Ovary (tissue), 9 donors: Measurements from ENCODE around the gene SERTM1. TPM values are rescaled to one million over a fixed set of nuclear protein-coding genes. Genes with fewer than 3 reads are reported as not detected.

Experiments used
- DNase-seq, 5 donors: peaks; one replicate each; pipeline ENCODE4 v3.0.0-alpha.2; 2019 to 2020
- H3K27ac ChIP-seq, 2 donors: fragments of 200-600 bp; one replicate each; pipeline versions ENCODE4 v1.5.1 to v1.8.0; 2019 to 2022
- H3K27me3 ChIP-seq: fragments of 200-600 bp; one replicate; pipeline ENCODE4 v1.8.0; 2022
- H3K36me3 ChIP-seq: fragments of 200-600 bp; sonication (generic); one replicate; pipeline ENCODE4 v1.5.1; 2019
- H3K4me1 ChIP-seq: one replicate; pipeline ENCODE4 v1.8.1; 2013; ENCODE audit warnings: mild to moderate bottlenecking, moderate library complexity; ENCODE audit not compliant: insufficient read depth
- H3K4me3 ChIP-seq: fragments of 200-600 bp; sonication (generic); one replicate; pipeline ENCODE4 v1.5.1; 2017
- H3K9me3 ChIP-seq, 2 donors: fragments of 200-600 bp in 1 of 2; sonication (generic) in 1 of 2; one replicate each; pipeline versions ENCODE4 v1.5.1 to v1.8.1; 2013 to 2019; ENCODE audit warnings: mild to moderate bottlenecking in 1 of 2, moderate library complexity in 1 of 2
- EP300 ChIP-seq: sonication (generic); formaldehyde crosslinking; IDR thresholded peaks from one replicate; pipeline ENCODE4 v1.6.1; 2017; ENCODE audit warnings: antibody characterized with exemption
- POLR2A ChIP-seq: fragments of 450-650 bp; IDR thresholded peaks from one replicate; pipeline ENCODE4 v1.6.1; 2017; ENCODE audit warnings: antibody characterized with exemption, mild to moderate bottlenecking, moderate library complexity
- WGBS, 3 donors: extraction: QIAGEN DNeasy Blood & Tissue Kit in 1 of 3; methylation state at CpG; one replicate each; pipeline versions ENCODE4 v1.1.5 to v1.1.7; 2013 to 2017; 5-methylcytosine and 5-hydroxymethylcytosine counted together
- intact Hi-C, 4 donors: fragments of 100-400 bp; cut with DNase I; formaldehyde crosslinking; loops; one replicate each; pipeline versions ENCODE4 v1.11.0 to v1.15.1; 2022 to 2023
- polyA plus RNA-seq, 2 donors: library from polyadenylated mRNA; stranded (reverse); fragments of 200-250 nt in 1 of 2; fragments of 350-450 nt in 1 of 2; fragmentation: Illumina TruSeq in 1 of 2; extraction: RNeasy Lipid Tissue Mini Kit (QIAGEN cat#74804) in 1 of 2; gene quantifications; one replicate each; pipeline ENCODE4 v1.2.3, GENCODE V29; 2013 to 2014
- total RNA-seq, 7 donors: library from RNA; depleted of rRNA in 2 of 7; stranded (reverse); fragments of >200 nt in 2 of 7; fragmentation: NEBNext Ultra II Directional in 3 of 7; extraction: Animal tissue kit (Norgen Biotek cat#: 25700) in 3 of 7; gene quantifications; one replicate each; pipeline versions ENCODE4 v1.1.0 to v1.2.4, GENCODE V29; 2016 to 2023
- TF ChIP-seq, protein P1 (sequence below), 3 donors: fragments of 450-650 bp in 2 of 3; fragments of 200-600 bp in 1 of 3; IDR thresholded peaks; one replicate each; pipeline versions ENCODE4 v1.5.1 to v1.8.0; 2016 to 2022; ENCODE audit warnings: antibody characterized with exemption in 3 of 3, mild to moderate bottlenecking in 1 of 3
- donor health status: DM: no; HTN: no; CAD: no; lungs with moderate emphysema.
- donor health status: DM: no; HTN: no; CAD: no.
- donor health status: Bipolar disorder and iron deficiency.
- donor health status: DM: yes; HTN: yes; CAD: no.
- donor health status: DM: no; HTN: no; CAD: no.
- donor health status: DM: yes; HTN: yes; CAD: no.

The SERTM1 gene
- total and polyA plus RNA-seq, 9 donors: 0.68 to 65.1 (median 3.3) TPM

DNA sequence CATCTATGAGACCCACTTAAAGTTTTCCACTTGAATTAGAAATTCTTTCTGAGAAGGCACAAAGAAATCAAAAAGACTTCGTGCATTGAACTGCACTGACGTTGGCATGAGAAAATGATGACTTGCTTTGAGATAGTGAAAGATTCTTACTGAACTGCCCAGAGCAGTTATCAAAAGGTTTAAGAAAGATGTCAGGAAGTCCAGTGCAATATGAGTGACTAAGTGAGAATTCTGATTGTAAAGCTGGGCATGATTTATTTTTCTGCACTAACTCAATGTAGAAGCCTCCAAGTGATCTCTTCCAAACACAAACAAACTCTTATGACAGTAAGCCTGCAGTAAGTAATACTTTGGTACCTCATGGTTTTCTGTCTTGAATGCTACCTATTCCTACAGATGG lies 52.1 kb downstream of the SERTM1 start:
- TF ChIP-seq POLR2A (no peak), EP300 (no peak)
- TF ChIP-seq, protein P1, sequence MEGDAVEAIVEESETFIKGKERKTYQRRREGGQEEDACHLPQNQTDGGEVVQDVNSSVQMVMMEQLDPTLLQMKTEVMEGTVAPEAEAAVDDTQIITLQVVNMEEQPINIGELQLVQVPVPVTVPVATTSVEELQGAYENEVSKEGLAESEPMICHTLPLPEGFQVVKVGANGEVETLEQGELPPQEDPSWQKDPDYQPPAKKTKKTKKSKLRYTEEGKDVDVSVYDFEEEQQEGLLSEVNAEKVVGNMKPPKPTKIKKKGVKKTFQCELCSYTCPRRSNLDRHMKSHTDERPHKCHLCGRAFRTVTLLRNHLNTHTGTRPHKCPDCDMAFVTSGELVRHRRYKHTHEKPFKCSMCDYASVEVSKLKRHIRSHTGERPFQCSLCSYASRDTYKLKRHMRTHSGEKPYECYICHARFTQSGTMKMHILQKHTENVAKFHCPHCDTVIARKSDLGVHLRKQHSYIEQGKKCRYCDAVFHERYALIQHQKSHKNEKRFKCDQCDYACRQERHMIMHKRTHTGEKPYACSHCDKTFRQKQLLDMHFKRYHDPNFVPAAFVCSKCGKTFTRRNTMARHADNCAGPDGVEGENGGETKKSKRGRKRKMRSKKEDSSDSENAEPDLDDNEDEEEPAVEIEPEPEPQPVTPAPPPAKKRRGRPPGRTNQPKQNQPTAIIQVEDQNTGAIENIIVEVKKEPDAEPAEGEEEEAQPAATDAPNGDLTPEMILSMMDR (IDR thresholded peaks at IDR 0.05): no peak
- WGBS, 3 donors: 79 to 90% (median 87%) methylated on average over 2 of the region's 2 CpGs
- Histone ChIP-seq H3K4me3 (no peak overlapping the region), H3K4me1 (no peaks in the 10 kb centered on the region), H3K36me3 (no peaks in the 10 kb centered on the region), H3K27ac (no peak overlapping the region), H3K9me3 (no peaks in the 10 kb centered on the region), H3K27me3 (no peaks in the 10 kb centered on the region)
- intact Hi-C loops: no loop called here
- no peak for DNase-seq

GRCh38 chr13:36728006-36728405 lies 54.2 kb downstream of the SERTM1 start:
- TF ChIP-seq, protein P1 (IDR thresholded peaks at IDR 0.05): no peak
- TF ChIP-seq EP300 (no peak), POLR2A (no peak)
- DNase-seq: no peak
- Histone ChIP-seq H3K36me3 (no peaks in the 10 kb centered on the region), H3K4me3 (no peak overlapping the region), H3K27me3 (no peaks in the 10 kb centered on the region), H3K4me1 (no peaks in the 10 kb centered on the region), H3K9me3 (no peaks in the 10 kb centered on the region), H3K27ac (no peak overlapping the region)
- intact Hi-C loops: no loop called here
- WGBS, 3 donors: 85 to 93% (median 91%) methylated on average over 3 of the region's 3 CpGs

DNA sequence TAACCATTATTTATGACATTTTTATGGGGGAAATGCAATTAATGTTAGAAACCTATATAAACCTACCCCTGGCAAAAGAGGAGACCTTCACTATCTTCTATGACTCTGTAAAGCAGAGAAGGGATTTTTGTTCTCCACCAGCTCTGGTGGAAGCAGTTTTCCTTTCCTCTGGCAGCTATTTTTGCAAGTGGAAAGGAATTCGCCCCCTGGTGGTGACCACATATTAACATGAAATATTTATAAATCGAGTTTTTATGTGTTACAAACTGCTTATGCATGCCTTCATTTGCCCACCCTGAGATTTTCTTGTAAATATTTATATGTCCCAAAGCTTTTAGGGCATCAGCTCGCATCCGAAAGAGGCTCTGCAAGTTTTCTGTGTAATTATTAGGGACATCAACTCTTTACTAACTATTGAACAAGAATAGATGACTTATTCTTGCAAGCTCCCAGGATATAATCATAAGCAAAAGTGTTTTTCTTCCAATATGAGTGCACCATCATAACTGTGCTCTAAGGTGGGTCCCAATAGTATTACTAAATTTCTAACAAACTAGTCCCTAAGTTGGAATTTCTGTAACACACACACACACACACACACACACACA lies 62.4 kb downstream of the SERTM1 start:
- no peak overlapping the region for H3K4me3 ChIP-seq
- H3K4me1 ChIP-seq: no peaks in the 10 kb centered on the region
- H3K36me3 ChIP-seq: no peaks in the 10 kb centered on the region
- H3K27me3 ChIP-seq: no peaks in the 10 kb centered on the region
- DNase-seq: peak in 4 of 5 donors; percentile 23 to 58 (median 45)
- intact Hi-C loops: loop anchor here in 3 of 4 donors (5.0 to 10.0 kb wide), 3 partner anchors 301 to 454 kb away; partner anchors contain the start of gene CCNA1 (in 1 of the 3)
- 4 to 14% (median 7%) methylated on average over 4 of the region's 4 CpGs for WGBS, 3 donors
- TF ChIP-seq EP300 (no peak), POLR2A (no peak)
- TF ChIP-seq, protein P1 (IDR thresholded peaks at IDR 0.05): peak; percentile 31 to 53 (median 36)
- no peak overlapping the region for H3K27ac ChIP-seq
- H3K9me3 ChIP-seq: no peaks in the 10 kb centered on the region

DNA sequence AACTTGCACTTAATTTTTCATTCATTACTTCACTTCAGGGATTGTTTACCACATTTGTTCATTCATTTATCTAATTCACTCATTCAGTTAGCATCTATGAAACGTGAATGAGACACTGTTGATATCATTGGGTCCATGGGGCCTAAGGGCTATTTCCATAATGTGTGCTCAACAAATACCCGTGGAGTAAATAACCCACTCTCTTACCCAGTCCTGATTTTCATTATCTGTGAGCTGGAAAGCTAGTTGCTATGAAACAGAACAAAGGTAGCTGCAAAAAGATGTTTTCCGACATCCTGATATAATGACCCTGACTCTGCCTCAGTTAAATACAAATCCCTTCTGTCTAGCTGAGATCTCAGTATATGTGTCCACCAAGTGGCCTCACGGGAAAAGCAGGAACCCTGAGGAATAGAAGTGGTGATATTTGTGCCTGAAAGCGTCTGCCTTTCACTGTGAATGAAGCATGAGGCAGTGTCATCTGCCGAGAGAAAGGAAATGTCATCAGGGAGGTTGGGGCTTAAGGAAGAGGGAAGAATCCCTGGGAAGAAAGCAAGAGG lies 63.8 kb downstream of the SERTM1 start:
- intact Hi-C loops: loop anchor here in 3 of 4 donors (5.0 to 10.0 kb wide), 3 partner anchors 303 to 455 kb away; partner anchors contain the start of gene CCNA1 (in 1 of the 3)
- TF ChIP-seq, protein P1 (IDR thresholded peaks at IDR 0.05): no peak
- TF ChIP-seq POLR2A (no peak), EP300 (no peak)
- Histone ChIP-seq H3K27ac (no peak overlapping the region), H3K4me1 (no peaks in the 10 kb centered on the region), H3K9me3 (no peaks in the 10 kb centered on the region), H3K4me3 (no peak overlapping the region), H3K27me3 (no peaks in the 10 kb centered on the region), H3K36me3 (no peaks in the 10 kb centered on the region)
- DNase-seq: no peak
- 74 to 84% (median 84%) methylated on average over 6 of the region's 6 CpGs for WGBS, 3 donors
